ENCODE data around the gene UCN3. TPM values are rescaled to one million over a fixed set of nuclear protein-coding genes. Genes with fewer than 3 reads are reported as not detected.
"Not testable (repeated sequence)": the region's sequence is repeated elsewhere in the genome, so short reads cannot be mapped to it uniquely, and the experiment has no call there.

Gene UCN3
- polyA plus RNA-seq, 4 donors = 1.1 to 3.3 (median 2.2) TPM

GRCh38 chr10:5364374-5364773 lies 392 bp upstream of the UCN3 start:
- no peak for DNase-seq (ENCODE audit: low read depth in 4 of 4, low spot score in 2 of 4)

GRCh38 chr10:5365928-5366327 lies 1.2 kb downstream of the UCN3 start:
- no peak for DNase-seq (ENCODE audit: low read depth in 4 of 4, low spot score in 2 of 4)

DNA sequence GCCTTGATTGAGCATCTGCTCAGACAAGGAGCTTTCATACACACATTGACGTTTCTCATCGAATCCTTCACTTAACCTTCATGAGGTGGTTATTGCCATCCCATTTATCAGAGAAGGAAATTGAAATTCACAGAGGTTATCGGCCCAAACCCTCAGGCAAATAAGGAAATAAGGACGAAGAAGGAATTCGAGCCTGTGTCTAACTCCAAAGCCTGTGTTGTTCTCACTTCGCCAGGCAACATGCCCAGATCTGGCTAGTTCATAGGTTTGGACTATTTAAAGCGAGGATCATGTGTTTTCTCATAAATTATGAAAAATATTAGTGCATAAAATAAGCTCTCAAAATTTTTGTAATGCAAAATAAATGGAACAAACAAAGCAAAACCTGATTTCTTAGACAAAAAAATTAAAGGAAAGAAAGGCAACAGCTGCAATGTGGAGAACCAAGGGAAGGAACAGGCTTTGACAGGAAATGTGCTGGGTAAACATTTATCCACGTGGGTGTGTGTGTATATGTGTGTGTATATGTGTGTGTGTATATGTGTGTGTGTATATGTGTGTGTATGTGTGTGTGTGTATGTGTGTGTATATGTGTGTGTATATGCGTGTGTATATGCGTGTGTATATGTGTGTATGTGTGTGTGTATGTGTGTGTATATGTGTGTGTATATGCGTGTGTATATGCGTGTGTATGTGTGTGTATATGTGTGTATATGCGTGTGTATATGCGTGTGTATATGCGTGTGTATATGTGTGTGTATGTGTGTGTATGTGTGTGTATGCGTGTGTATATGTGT lies 4.8 kb downstream of the UCN3 start:
- no peak for DNase-seq (ENCODE audit: low read depth in 4 of 4, low spot score in 2 of 4)

DNA sequence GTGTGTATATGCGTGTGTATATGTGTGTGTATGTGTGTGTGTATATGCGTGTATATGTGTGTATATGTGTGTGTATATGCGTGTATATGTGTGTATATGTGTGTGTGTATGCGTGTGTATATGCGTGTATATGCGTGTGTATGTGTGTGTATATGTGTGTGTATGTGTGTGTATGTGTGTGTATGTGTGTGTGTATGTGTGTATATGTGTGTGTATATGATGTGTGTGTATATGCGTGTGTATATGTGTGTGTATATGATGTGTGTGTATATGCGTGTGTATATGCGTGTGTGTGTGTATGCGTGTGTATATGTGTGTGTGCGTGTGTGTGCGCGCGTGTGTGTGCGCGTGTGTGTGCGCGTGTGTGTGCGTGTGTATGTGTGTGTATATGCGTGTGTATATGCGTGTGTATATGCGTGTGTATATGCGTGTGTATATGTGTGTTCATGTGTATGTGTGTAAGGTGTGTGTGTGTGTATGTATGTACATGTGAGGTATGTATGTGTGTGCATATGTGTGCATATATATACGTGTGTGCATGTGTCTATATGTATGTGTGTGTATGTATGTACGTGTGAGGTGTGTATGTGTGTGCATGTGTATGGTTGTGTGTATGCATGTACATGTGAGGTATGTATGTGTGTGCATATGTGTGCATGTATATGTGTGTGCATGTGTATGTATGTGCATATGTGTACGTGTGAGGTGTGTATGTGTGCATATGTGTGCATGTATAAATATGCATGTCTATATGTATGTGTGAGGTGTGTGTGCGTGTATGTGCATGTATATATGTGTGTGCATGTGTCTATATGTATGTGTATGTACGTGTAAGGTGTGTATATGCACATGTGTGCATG lies 6.0 kb downstream of the UCN3 start:
- DNase-seq (ENCODE audit: low read depth in 4 of 4, low spot score in 2 of 4) = no peak

DNA sequence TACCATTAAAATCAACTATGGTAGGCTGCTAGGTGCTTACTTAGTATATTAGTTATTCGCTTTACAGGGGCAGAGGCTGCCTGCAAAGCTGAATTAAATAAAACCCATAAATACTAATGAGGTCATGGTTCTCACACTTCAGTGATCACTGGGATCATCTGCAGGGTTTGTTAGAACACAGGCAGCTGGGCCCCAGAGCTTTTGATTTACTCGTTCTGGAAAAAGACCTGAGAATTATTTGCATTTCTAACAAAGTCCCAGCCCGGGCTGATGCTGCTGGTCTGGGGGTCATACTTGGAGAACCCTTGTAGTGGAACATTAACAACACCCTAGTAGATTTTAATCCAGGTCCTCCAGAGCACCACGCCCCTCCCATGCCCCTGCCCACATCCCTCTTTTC lies 8.5 kb downstream of the UCN3 start:
- DNase-seq (ENCODE audit: low read depth in 4 of 4, low spot score in 2 of 4) = no peak

DNA sequence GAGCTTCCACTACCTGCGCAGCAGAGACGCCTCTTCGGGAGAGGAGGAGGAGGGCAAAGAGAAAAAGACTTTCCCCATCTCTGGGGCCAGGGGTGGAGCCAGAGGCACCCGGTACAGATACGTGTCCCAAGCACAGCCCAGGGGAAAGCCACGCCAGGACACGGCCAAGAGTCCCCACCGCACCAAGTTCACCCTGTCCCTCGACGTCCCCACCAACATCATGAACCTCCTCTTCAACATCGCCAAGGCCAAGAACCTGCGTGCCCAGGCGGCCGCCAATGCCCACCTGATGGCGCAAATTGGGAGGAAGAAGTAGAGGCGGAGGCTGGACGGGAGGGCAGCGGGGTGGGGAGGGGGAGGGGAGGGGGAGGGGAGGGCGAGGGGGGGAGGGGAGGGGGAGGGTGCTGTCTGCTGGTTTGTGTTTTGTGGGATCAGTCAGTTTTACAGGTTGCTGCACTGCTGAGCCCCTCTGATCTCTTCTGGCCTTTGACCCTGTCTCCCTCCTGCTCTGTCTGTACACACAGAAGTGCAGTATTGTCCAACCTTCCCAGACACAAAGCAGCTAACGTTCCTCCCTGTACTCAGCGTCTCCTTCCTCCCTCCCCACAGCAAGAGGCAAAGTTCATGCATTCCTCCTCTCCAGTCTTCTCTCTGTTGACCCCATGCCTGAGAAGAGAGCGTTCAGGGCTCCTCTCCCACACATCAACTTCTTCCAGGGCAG lies 9.3 kb downstream of the UCN3 start:
- DNase-seq (ENCODE audit: low read depth in 4 of 4, low spot score in 2 of 4) = no peak

- DNase-seq (ENCODE audit: low read depth in 4 of 4, low spot score in 2 of 4) = no peak
Measured at GRCh38 chr10:5376450-5376849, 11.7 kb downstream of the UCN3 start.

DNA sequence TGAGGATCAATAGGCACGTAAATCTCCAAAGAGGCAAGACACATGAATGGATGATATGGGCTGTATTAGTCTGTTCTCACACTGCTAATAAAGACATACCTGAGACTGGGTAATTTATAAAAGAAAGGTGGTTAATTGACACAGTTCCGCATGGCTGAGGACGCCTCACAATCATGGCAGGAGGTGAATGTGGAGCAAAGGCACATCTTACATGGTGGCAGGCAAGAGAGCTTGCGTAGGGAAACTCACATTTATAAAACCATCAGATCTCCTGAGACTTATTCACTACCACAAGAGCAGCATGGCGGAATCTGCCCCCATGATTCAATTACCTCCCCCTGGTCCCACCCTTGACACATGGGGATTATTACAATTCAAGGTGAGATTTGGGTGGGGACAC lies 14.4 kb downstream of the UCN3 start:
- DNase-seq (ENCODE audit: low read depth in 4 of 4, low spot score in 2 of 4) = not testable (repeated sequence)

- DNase-seq (ENCODE audit: low read depth in 4 of 4, low spot score in 2 of 4) = not testable (repeated sequence)
Measured at GRCh38 chr10:5380395-5380794, 15.6 kb downstream of the UCN3 start.

- DNase-seq (ENCODE audit: low read depth in 4 of 4, low spot score in 2 of 4) = no peak
Measured at GRCh38 chr10:5381187-5381586, 16.4 kb downstream of the UCN3 start.

DNA sequence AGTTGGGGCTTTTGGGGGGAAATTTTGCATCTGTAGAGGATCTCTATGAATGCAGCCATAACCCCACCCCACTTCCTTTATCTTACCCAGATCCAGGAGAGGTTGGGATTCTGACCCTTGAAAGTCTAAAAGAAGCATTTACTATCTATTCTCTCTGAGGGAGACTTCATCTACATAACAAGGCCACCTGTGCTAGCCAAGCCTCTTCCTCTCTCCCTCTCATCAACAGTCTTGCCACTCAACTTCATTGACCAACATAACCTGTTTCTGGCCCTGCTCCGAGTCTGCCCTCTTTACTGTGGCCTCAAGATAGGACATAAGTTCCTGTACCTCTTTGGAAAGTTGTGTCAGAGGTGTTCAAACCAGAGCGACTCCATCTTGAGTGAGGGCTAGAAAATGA lies 20.5 kb downstream of the UCN3 start:
- no peak for DNase-seq (ENCODE audit: low read depth in 4 of 4, low spot score in 2 of 4)

- DNase-seq (ENCODE audit: low read depth in 4 of 4, low spot score in 2 of 4) = no peak
Measured at GRCh38 chr10:5387169-5387568, 22.4 kb downstream of the UCN3 start.

- no peak for DNase-seq (ENCODE audit: low read depth in 4 of 4, low spot score in 2 of 4)
Measured at GRCh38 chr10:5390607-5391205, 25.9 kb downstream of the UCN3 start.

DNA sequence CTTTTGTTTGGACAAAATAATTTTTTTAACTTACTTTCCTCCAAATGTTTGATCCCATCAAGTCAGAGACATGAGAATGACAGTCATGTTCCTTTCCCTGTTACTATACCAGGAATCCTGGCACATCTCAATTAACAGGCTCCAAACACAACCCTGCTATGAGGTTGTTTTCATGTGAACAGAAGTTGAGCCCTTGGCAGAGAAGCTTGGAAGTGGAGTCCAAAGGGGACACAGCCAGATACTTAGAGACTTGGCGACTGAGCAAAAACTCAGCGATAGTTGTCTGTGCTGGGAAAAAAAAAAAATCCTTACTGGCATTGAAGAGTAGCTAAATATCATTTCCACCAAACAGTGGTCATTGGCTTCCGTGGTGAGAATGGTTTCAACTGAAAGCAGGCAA lies 27.0 kb downstream of the UCN3 start:
- DNase-seq (ENCODE audit: low read depth in 4 of 4, low spot score in 2 of 4) = no peak

DNA sequence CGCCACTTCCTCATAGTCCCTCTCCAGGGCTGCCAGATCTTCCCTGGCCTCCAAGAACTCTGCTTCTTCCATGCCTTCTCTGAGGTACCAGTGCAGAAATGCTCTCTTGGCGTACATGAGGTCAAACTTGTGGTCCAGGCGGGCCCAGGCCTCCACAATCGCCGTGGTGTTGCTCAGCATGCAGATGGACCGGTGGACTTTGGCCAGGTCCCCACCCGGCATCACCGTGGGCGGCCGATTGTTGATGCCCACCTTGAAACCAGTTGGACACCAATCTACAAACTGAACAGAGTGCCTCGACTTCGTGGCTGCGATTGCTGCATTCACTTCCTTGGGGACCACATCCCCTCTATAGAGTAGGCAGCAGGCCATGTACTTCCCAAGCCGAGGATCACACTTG lies 28.8 kb downstream of the UCN3 start:
- no peak for DNase-seq (ENCODE audit: low read depth in 4 of 4, low spot score in 2 of 4)

- no peak for DNase-seq (ENCODE audit: low read depth in 4 of 4, low spot score in 2 of 4)
Measured at GRCh38 chr10:5395168-5395567, 30.4 kb downstream of the UCN3 start.

GRCh38 chr10:5396556-5397300 lies 32.0 kb downstream of the UCN3 start:
- no peak for DNase-seq (ENCODE audit: low read depth in 4 of 4, low spot score in 2 of 4)

DNA sequence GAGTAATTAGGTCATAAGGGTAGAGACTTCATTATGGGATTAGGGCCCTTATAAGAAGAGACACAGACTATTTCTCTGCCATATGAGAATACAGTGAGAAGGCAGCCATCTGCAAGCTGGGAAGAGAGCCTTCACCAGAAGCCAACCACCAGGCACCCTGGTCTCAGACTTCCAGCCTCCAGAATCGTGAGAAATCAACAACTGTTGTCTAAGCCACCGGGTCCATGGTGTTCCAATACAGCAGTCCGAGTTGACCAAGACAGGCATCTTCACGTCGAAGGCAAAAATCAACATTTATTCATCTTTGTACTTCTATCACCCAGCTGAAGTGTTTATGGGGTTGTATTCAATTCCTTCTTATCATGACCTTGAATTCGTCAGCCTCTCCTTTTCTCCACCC lies 34.6 kb downstream of the UCN3 start:
- no peak for DNase-seq (ENCODE audit: low read depth in 4 of 4, low spot score in 2 of 4)

- DNase-seq (ENCODE audit: low read depth in 4 of 4, low spot score in 2 of 4) = no peak
Measured at GRCh38 chr10:5400468-5401240, 35.9 kb downstream of the UCN3 start.
